HG02981 (cell line): ENCODE measurements around the gene HOXA5.

ENCODE experiments used
- ATAC-seq: cut with Tn5 transposase; IDR thresholded peaks from one replicate; pipeline ENCODE4 v1.9.1; 2021; ENCODE audit warnings: mild to moderate bottlenecking, moderate library complexity; ENCODE audit not compliant: unreplicated experiment

The HOXA5 gene

DNA sequence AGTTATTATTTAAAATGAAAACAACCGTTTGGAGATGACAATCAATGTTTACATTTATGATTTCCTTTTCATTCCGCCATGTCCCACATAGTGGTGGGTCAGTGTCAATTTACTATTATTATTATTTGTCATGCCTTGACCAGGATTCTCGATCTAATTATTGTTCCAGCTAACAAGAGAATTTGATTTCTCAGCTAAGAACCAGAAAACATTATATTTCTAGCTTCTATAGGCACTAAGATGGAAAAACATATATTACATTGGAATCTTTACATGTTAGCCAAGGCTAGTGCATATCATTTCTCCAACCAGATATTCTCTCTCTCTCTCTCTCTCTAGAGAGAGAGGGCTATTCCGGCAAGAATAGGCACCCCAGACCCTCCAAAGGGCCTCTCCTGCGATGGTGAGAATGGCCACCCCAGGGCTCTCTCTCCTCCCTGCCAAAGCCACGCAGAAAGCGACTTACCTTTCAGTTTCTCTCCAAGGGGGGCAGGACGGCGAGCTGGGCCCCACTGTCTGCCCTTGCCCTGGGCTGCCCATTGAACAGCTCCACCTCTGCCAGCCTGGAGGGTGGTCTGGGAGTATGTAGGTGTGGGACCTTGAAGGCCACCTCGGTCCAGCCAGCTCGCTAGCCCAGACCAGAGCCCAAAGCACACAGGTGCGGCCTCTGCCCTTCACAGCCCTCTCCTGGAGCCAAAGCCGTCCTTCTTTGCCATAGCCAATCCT lies 6.5 kb upstream of the HOXA5 start:
- ATAC-seq: no peak

DNA sequence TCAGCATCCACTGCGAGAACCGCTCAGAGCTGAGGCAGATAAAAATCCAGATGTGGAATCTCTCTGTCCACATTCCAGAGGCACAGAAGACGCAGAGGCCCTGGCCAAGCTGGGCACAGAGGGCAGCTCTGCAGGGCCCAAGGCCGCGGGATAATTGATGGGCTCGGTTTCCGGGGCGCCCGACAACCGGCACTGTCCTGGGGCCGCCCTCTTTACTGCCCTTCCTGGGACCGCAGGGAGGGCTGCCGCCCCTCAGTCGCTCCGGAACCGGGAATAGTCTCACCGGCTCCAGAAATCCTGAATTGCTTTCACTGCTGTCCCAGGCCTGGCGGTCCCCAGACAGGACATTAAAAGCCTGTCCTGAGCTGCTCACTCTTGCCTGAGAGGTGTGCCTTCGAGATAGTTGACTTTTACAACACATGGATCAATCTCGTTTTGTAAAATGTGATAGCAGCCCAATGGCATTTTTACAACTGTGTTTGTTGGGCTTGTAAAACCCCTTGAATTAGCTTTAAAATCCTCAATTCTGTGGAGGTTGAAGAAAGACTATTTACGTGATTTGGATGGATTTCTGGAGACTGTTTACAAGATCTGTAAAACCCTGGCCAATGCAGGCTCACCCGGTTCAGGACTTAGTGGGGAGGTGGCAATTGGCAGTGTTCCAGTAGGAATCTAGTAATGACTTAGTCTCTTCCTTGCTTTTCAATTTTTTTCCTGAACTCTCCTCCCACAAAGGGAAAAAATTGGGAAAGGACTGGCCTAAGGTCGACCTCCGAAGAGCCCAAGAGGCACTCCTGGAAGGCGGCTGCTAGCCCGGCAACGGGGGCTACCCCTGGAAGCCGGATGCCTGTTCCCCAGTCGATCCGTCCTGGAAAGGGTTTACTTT lies 5.5 kb upstream of the HOXA5 start:
- ATAC-seq: no peak

DNA sequence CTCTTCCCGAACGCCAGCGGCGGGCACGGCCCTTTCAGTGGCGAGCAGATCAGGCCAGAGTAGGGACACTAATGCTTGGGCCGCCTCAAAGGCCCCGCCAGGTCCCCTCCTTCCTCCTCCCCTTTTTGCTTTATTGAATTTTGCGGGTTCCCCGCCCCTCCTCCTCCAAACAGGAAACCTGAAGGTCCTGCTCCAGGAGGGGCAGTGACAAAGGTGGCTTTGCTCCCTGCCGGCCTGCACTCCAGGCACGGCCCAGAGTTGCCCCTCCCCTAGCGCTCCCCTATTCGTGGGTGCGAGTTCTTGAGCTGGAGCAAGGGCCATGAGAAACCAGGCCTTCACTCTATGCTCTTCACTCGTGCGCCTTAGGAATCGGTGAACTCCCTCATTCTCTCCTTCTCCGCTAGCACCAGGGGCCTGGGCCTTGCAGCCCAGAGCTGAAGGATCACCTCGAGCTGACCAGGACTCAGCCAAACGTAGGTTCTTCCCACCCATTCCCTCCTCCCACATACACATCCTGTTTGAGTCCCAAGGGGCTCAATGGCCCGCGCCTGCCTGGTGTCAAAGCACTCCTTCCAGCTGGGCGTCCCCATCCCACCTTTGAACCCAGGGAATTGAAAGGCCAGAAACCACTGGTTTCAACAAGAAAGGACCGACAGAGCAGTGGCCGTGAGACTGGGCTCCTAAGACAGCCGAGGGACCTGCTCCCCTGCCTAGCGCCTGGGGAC lies 4.7 kb upstream of the HOXA5 start:
- ATAC-seq: no peak

DNA sequence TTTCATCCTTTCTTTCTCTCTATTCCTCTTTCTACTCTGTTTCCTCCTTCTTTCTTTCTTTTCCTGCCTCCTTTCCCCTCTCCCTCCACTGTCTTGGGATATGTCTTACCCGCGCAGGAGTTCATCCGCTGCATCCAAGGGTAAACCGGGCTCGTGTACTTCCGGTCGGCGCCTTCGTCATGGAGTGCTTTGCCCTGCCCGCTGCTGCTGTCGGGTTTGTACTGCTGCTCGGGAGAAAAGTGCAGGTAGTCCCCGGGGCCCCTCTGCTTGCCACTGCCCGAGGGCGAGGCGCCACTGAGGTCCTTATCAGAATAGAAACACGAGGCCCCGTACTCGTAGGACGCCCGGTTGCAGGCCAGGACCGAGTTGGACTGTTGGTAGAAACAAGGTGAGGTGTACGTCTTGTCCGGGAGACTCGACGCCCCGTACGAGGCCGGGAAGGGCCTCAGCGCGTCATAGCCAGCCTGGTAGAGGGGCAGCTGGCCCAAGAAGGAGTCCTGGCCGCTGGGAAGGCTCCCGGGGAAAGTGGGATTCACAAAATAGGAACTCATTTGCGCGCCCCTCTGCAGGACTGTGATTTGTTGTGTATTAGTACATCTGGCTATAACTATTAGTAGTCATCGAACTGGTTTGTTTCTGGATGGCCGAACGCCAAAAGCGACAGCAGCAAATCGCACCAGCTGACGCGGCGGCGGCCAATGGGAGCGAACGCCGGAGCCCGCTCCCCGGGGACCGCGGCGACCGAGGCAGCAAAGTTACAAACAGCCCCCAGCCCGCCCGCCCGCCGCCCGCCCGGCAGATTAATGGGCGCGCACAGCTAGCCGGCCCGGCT lies 3.9 kb upstream of the HOXA5 start, which contains the start of gene HOXA6:
HOXA6 (minus strand) TSS at position 576 of the 832 bp plus-strand sequence; CDS start at position 551, 25 bp downstream.
- ATAC-seq: no peak

DNA sequence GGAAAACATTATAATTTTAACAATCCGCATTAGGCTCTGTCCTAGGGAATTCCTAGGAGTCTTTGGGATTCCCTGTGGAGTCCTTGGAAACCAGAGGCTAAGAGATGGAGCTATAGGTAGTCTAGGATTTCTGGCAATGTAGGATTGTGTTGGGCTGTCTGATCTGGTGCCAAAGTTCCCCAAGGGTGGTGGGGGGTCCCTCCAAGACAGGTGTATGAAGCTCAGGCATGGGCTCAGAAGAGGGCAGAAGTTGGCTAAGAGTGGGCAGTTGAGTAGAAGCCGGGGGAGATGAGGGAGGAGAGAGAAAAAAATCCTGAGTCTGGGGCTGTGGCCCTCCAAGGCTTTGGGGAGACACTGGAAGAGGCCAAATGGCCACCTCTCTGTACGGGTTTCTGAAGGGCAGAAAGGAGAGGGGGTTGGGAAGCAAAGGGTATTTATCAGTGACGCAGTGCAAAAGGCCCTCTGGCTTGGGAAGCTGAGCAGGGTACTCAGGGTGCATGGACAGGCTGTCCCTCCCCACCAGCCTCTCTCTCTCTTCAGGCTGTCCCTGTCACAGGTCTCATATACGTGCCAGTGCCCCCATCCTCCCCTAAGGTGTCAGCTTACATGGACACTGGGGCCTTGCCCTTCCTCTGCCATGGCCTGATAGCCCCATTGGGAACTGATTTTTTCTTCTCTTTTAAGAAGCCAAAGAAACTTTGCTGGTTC lies 3.2 kb upstream of the HOXA5 start:
- ATAC-seq: no peak

DNA sequence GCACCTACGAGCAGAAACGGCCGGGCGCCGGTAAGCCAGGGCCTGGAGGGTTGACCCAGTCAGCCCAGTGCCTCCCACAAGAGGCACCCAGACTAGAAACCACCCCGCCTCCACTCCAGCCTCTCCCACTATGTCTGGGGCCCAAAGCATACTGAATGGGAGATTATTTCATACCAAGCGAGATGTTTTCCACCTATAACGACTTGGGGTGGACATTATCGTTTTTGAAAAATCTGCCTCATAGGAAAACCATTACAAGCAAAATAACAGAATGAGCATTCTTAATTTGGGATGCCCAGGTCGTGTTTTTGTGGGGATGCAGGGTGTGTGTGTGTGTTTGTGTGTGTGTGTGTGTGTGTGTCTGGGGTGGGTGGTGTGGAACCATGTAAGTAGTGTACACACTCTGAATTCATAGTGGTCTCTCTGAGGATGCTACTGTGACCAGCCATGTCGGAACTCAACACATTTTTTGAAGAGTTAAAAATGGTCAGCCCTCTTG lies 2.5 kb upstream of the HOXA5 start:
- ATAC-seq: no peak

DNA sequence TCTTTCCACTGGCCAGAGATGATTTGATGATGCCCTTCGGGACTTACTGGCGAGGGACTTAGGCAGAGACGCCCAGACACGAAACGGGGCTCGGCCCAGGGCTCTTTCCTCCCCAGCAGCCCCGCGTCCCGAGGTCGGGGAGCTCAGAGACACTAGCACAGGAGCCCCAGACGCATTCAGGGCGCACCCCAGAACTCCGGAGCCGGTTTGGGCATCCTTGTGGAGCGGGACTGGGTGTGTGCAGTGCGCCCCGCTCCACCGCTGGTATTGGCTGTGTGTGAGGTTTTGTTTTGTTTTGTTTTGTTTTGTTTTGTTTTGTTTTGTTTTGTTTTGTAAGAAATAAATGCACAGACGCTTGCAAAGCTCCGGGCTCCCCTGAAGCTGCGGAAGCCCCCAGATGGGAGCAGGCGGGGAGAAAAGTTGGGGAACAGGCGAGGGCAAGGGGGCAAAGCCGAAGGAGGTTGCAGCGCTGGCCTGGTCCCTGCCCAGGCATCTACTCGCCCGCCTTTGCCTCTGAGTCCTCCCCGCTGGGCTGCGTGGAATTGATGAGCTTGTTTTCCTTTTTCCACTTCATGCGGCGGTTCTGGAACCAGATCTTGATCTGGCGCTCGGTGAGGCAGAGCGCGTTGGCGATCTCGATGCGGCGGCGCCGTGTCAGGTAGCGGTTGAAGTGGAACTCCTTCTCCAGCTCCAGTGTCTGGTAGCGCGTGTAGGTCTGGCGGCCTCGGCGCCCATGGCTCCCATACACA lies 1.9 kb upstream of the HOXA5 start:
- no peak for ATAC-seq

DNA sequence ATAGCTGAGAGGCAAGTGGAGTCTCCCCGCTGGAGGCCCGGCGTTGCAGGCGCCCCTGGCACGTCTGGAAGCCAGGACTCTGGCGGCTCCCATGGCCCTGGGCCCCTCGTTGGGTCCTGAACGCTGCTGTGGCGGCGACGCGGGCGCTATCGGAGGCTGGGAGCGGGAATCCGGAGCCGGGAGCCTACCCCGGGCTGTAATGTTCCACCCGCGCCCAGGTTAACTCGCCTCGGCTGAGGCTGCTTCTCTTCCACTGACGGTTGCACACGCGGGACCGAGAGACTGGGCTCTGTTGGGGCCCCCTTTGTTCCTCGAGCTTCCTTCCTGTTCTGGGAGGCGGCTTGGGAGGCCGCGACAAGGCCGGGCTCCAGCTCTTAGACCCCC lies 1.3 kb upstream of the HOXA5 start:
- ATAC-seq: no peak

DNA sequence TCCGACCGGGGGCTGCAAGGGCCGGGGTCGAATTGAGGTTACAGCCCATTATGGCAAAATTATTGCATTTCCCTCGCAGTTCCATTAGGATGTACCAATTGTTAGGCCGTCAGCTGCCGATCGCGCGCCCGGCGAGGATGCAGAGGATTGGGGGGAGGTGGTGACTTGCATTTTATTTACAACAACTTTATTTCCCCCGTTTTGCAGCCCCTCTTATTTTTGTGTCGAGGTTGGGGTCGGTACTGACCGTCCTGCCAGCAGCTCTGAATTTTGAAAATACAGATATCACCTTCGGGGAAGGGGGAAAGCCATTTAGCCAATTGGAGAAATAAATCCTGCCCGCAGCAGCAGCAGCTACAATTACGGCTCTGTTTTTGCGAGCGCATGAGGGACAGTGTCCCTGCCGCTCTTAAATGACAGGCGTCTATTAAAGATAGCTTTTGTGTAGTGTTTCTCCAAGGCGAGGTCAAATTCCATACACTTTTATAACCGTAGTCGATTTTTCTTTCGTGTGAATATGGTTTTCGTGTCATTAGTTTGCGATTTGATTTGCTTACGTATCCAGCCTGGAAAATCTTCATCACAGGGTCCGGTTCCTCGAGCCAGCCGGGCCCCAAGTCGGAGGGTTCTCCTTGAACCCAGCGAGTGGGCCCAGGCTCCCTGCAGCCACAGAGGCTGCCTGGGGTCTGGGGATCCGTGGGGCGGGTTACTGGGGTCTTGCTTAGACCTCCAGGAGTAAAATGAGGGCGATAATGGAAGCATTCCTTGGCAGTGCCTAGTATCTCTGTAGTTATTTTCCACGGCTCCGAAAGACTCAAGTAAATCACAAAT lies 684 bp upstream of the HOXA5 start:
- no peak for ATAC-seq

DNA sequence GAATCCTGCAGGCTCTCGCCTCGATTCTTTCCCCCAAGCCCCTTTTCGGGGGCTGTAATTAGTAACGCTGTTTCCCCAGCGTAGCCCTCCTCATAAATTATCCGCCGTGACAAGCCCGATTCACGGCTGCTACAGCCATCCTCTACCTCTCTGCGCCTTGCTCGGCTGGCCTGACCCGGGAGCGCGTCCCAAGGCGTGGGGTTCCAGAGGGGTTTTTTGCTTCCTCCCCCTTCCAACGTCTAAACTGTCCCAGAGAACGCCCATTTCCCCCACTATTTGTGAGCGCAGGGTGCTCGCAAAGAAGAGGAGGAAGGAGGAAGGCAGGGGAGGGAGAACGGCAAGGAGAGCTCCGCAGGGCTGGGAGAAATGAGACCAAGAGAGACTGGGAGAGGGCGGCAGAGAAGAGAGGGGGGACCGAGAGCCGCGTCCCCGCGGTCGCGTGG lies 880 bp downstream of the HOXA5 start:
- ATAC-seq: no peak

DNA sequence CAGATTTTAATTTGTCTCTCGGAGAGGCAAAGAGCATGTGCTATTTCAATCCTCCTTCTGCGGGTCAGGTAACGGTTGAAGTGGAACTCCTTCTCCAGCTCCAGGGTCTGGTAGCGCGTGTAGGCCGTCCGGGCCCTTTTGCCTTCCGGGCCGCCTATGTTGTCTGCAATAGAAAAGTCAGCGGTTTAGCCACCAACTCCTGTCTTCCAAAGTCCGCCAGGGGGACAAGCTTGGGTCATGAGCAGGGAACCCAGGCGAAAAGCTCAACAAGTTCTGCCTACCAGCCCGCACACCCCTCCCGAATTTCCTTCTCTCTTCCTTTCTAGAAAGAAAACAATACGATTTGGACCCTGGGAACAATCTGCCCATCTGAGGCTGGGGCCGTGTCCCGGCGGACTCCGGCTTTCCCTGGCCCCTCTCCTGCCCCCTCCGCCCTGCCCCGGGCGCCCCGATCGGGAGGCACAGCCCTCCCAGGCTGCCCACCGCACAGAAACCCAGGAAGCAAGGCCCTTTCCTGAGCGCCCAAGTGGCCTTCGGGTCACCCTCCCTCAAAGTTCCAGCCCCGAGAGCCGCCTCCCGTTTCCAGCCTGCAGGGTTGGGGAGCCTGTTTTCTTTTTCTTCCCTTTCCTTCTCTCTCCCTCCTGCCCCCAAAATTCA lies 1.4 kb downstream of the HOXA5 start:
- no peak for ATAC-seq

DNA sequence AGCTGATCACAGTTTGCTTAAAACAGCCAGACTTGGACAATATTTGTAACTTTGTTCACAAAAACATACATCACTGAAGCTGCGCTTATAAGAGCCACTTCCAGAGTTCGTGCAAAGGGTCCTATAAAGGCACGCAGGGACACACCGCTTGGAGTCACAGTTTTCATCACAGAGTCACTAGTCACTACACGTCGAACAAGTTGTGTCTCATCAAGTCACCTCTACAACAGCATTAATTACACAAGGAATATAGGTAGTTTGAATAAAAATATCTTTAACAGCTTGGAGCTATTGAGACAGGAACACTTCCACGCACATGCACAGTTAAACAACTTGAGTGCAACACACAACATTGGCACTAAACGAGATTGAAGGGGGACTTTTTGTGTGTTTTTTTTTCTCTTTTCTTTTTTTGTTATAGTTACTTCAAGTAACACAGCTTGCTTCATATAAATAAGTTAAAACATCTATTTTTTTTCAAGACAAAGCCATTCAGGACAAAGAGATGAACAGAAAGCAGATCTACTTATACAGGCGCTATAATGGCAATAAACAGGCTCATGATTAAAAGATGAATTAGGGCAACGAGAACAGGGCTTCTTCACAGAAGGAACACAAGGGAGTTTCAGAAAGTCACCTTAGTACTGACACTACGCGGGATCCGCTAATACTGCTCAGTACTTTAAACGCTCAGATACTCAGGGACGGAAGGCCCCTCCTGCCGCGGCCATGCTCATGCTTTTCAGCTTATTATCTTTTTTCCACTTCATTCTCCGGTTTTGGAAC lies 2.2 kb downstream of the HOXA5 start:
- no peak for ATAC-seq

DNA sequence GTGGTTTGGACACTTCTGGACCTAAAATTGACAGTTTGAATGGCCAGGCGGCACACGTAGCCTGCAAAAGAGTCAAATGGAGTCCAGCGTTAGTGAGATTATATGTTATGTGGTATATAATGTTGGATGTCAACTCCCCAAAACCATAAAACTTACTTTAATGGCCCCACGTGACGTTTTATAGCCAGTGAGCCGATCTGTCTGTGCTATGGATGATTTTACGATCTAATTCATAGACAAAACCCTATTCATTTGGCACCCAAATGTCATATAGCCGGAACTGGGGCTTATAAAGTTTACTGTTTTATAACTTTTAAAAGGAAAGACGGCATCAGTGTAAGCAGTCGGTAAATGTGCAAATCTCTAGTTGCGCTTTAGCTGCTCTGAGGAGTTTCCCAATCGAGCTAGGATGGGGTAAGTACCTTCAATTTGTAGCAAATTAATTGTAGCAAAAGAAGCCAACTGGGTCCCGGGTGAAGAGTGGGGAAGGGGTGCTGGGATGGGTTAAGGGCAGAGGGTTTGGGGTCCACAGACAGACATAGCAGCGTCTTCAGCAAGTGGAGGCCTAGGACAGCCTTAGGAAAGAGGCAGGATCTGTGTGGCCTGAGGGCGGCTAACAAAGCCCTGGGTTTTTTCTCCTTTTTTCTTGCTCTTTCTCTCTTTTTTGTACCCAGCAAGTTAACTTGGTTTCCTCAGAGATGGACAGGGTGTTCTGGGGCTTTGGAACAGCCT lies 3.2 kb downstream of the HOXA5 start:
- ATAC-seq: no peak

DNA sequence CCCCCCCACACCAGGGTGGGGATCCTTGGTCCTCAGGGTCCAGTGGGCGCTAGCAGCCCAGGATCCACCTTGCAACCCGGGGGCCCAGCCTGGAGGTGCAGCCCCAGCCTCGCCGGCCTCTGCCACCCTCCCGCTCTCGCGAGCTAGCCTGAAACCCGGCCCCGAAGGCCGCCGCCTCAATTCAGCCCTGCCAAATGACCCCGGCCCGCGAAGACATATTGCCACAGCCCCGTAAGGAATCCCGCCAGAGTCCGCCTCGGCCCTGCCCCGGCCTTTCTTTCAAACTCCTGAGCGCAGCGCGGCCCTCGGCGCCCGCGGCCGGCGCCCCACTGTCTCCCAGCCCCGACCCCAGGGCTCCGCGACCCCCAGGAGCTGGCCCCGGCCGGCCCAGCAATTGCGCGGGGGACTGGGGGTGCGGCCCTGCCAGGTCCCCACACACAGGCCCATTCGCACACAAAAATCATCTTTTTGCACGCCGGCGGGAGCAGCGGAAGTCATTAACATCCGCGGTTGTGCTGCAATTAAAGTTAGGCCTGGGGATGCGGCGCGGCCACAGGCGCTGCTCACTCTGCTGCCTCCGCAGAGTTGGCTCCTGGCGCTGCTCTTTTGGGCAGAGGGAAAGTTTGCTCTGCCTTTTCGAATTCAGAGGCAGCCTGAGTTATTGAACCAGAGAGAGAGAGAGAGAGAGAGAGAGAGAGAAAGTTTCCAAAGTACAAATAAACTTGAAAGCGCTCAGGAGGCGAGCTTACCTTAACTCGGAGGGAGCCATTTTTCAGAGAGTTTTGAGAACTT lies 4.0 kb downstream of the HOXA5 start:
- ATAC-seq: no peak

DNA sequence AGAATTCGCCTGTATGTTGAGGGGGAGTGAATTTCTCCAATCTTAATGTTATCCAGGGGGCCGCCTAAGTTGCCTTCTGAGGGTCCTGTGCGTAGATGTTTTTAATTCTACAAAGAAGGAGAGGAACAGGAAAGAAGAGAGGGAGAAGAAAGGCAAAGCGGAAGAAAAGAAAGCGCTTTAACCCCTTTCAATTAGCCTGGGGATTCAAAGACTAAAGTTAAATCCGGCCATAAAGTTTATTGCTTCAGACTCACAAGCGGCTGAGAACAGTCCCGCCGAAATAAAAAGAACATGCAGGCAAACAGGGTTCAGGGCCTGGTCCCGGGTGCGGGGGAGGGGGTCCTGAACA lies 4.5 kb downstream of the HOXA5 start:
- ATAC-seq: no peak

DNA sequence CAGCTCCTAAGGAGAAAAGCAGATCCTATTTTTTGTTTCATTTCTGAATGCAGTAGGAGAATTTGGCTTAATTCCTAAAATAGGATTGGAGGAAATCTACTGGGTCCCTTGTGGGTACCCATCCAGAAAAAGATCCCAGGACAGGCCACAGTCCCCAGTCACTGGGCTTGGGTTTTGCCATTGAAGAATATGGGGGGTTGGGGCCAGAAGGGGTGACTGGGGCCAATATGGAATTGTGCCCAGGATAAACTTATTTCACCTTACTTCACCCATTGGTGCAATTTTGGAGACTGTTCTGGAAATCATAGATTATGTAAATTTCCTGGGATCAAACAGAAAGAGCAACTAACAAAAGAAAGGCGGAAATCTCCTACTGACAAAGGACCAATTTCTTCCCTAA lies 5.0 kb downstream of the HOXA5 start:
- ATAC-seq: no peak
